Peyer's patch (tissue), 4 donors: Measurements from ENCODE around the gene CLUH. TPM values are rescaled to one million over a fixed set of nuclear protein-coding genes. Genes with fewer than 3 reads are reported as not detected.
A peak's percentile ranks its signal among the peaks of the same experiment; 100 is the strongest.

Experiments
- DNase-seq, 3 donors: peaks; one replicate each; pipeline ENCODE4 v3.0.0-alpha.2; 2017 to 2019
- H3K27ac ChIP-seq, 4 donors: fragments of 200-600 bp; sonication (generic); one replicate each; pipeline ENCODE4 v1.5.1; 2016 to 2019
- H3K27me3 ChIP-seq, 2 donors: fragments of 200-600 bp; sonication (generic); one replicate each; pipeline ENCODE4 v1.5.1; 2019
- H3K36me3 ChIP-seq, 3 donors: fragments of 200-600 bp; sonication (generic); one replicate each; pipeline ENCODE4 v1.5.1; 2016 to 2019
- H3K4me1 ChIP-seq, 4 donors: fragments of 200-600 bp; sonication (generic); one replicate each; pipeline ENCODE4 v1.5.1; 2016 to 2019
- H3K4me3 ChIP-seq, 4 donors: fragments of 200-600 bp; sonication (generic); 1 replicate in 3 of 4; 2 replicates in 1 of 4; pipeline ENCODE4 v1.5.1; 2016 to 2019; ENCODE audit warnings: mild to moderate bottlenecking in 1 of 4
- H3K9me3 ChIP-seq, 4 donors: fragments of 200-600 bp; sonication (generic); one replicate each; pipeline ENCODE4 v1.5.1; 2016 to 2019; ENCODE audit warnings: mild to moderate bottlenecking in 1 of 4
- CTCF ChIP-seq, 6 experiments: fragments of 450-650 bp in 4 of 6; fragments of 200-600 bp in 2 of 6; sonication (generic) in 1 of 6; IDR thresholded peaks; one replicate each; pipeline ENCODE4 v1.5.1; 2017 to 2019; ENCODE audit warnings: antibody characterized with exemption in 6 of 6, mild to moderate bottlenecking in 3 of 6, moderate library complexity in 1 of 6
- POLR2A ChIP-seq, 2 donors: fragments of 450-650 bp; IDR thresholded peaks; one replicate each; pipeline ENCODE4 v1.5.1; 2017; ENCODE audit warnings: antibody characterized with exemption in 2 of 2, mild to moderate bottlenecking in 2 of 2, moderate library complexity in 2 of 2
- total RNA-seq, 4 donors: library from RNA; depleted of rRNA; stranded (reverse); fragments of >200 nt; gene quantifications; one replicate each; pipeline ENCODE4 v1.1.0, GENCODE V29; 2016

Gene CLUH
- total RNA-seq, 4 donors from 2014 or later = 127 to 323 (median 225) TPM

GRCh38 chr17:2705888-2706795, 5.4 kb downstream of the CLUH start:
- TF ChIP-seq POLR2A (IDR thresholded peaks at IDR 0.05) = no peak
- TF ChIP-seq CTCF (IDR thresholded peaks at IDR 0.05) = no peak
- peak in 1 of 3 donors; percentile 44 for DNase-seq
- Histone ChIP-seq H3K27me3 (no peaks in the 10 kb centered on the region), H3K9me3 (no peaks in the 10 kb centered on the region), H3K4me1 (peaks cover 0 to 46% (median 21%) of the 10 kb centered on the region in 4 donors), H3K4me3 (no peak overlapping the region), H3K36me3 (peaks cover 0 to 34% (median 0%) of the 10 kb centered on the region in 3 donors), H3K27ac (no peak overlapping the region)

GRCh38 chr17:2705263-2705662, 6.3 kb downstream of the CLUH start:
- peak in 1 of 3 donors; percentile 37 for DNase-seq

GRCh38 chr17:2704890-2705248, 6.7 kb downstream of the CLUH start:
- Histone ChIP-seq H3K27me3 (no peaks in the 10 kb centered on the region), H3K4me3 (no peak overlapping the region), H3K4me1 (peaks cover 0 to 37% (median 11%) of the 10 kb centered on the region in 4 donors), H3K36me3 (peaks cover 0 to 47% (median 0%) of the 10 kb centered on the region in 3 donors), H3K9me3 (no peaks in the 10 kb centered on the region), H3K27ac (no peak overlapping the region)
- DNase-seq = peak in 1 of 3 donors; percentile 42
- TF ChIP-seq CTCF (IDR thresholded peaks at IDR 0.05) (no peak), POLR2A (IDR thresholded peaks at IDR 0.05) (no peak)

More at GRCh38 chr17:2705263-2705662, 6.3 kb downstream of the CLUH start:
- H3K36me3 ChIP-seq = peaks cover 0 to 43% (median 0%) of the 10 kb centered on the region in 3 donors
- peaks cover 0 to 41% (median 15%) of the 10 kb centered on the region in 4 donors for H3K4me1 ChIP-seq
- H3K4me3 ChIP-seq = no peak overlapping the region
- no peak overlapping the region for H3K27ac ChIP-seq
- no peaks in the 10 kb centered on the region for H3K27me3 ChIP-seq
- no peaks in the 10 kb centered on the region for H3K9me3 ChIP-seq
- TF ChIP-seq POLR2A (IDR thresholded peaks at IDR 0.05) (no peak), CTCF (IDR thresholded peaks at IDR 0.05) (no peak)

- Histone ChIP-seq H3K36me3 (peaks cover 0 to 51% (median 0%) of the 10 kb centered on the region in 3 donors), H3K9me3 (no peaks in the 10 kb centered on the region), H3K4me1 (peaks cover 0 to 31% (median 5%) of the 10 kb centered on the region in 4 donors), H3K27me3 (no peaks in the 10 kb centered on the region), H3K4me3 (no peak overlapping the region), H3K27ac (no peak overlapping the region)
- DNase-seq = no peak
- TF ChIP-seq POLR2A (IDR thresholded peaks at IDR 0.05) (no peak), CTCF (IDR thresholded peaks at IDR 0.05) (no peak)
These were observed 7.3 kb downstream of the CLUH start for GRCh38 chr17:2704031-2704889.

- no peak overlapping the region for H3K4me3 ChIP-seq
- H3K9me3 ChIP-seq = no peaks in the 10 kb centered on the region
- H3K27me3 ChIP-seq = no peaks in the 10 kb centered on the region
- no peak overlapping the region for H3K27ac ChIP-seq
- TF ChIP-seq CTCF (IDR thresholded peaks at IDR 0.05) (no peak), POLR2A (IDR thresholded peaks at IDR 0.05) (no peak)
- DNase-seq = peak in 1 of 3 donors; percentile 22
- H3K36me3 ChIP-seq = peaks cover 0 to 57% (median 0%) of the 10 kb centered on the region in 3 donors
- peaks cover 0 to 25% (median 1%) of the 10 kb centered on the region in 4 donors for H3K4me1 ChIP-seq
These were observed 8.0 kb downstream of the CLUH start for GRCh38 chr17:2703606-2704005.
